Measurements from ENCODE around the gene TSC22D1. TPM values are rescaled to one million over a fixed set of nuclear protein-coding genes. Genes with fewer than 3 reads are reported as not detected.

The TSC22D1 gene
- polyA plus RNA-seq, 1 donor from 2014 or later, result 355 TPM

DNA sequence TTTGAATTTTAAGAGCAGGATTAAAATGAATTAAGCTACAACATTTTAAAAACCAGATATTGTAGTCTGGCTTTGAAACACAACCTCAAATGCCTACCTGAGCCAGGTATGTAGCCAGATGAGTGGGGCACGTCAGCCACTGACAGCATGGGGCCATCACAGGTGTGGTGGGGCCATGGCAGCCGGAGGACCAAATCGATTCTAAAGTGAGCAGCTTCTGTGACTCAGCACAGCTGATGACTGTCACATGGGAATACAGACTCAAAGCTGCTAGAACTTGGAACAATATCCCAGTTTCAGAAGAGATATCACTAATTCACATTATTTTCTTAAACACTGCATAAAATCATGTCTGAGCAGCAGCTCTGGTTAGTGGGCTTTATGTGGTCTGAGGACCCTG lies 149.7 kb downstream of the TSC22D1 start:
- H3K27ac ChIP-seq (ENCODE audit: low read length), result no peak overlapping the region
- no peaks in the 10 kb centered on the region for H3K9me2 ChIP-seq (ENCODE audit: insufficient read depth, low read length)
- H3K27me3 ChIP-seq (ENCODE audit: insufficient read depth, low read depth, low read length), result no peaks in the 10 kb centered on the region

GRCh38 chr13:44425815-44426078 lies 150.4 kb downstream of the TSC22D1 start:
- no peaks in the 10 kb centered on the region for H3K27me3 ChIP-seq (ENCODE audit: insufficient read depth, low read depth, low read length)
- no peaks in the 10 kb centered on the region for H3K9me3 ChIP-seq (ENCODE audit: low read length)
- no peak overlapping the region for H3K4me3 ChIP-seq (ENCODE audit: low read length)
- H3K79me2 ChIP-seq (replicated peaks; ENCODE audit: insufficient read depth, low read length), result no peaks in the 10 kb centered on the region
- no peaks in the 10 kb centered on the region for H3K36me3 ChIP-seq (ENCODE audit: insufficient read depth, low read length)
- TF ChIP-seq MXI1 (conservative IDR thresholded peaks at IDR 0.05; ENCODE audit: poor library complexity, severe bottlenecking), result no peak
- TF ChIP-seq SMC3 (conservative IDR thresholded peaks at IDR 0.05; ENCODE audit: poor library complexity), result no peak
- TF ChIP-seq TAF1 (IDR thresholded peaks at IDR 0.05; ENCODE audit: low read depth), result no peak
- no peak for TF ChIP-seq EZH2 (IDR thresholded peaks at IDR 0.05; ENCODE audit: borderline replicate concordance, insufficient read depth, low read length, poor library complexity, severe bottlenecking)
- TF ChIP-seq RAD21 (conservative IDR thresholded peaks at IDR 0.05), result no peak
- TF ChIP-seq REST (IDR thresholded peaks at IDR 0.05; ENCODE audit: borderline replicate concordance), result no peak
- no peak for TF ChIP-seq EP300 (conservative IDR thresholded peaks at IDR 0.05; ENCODE audit: poor library complexity, severe bottlenecking)
- TF ChIP-seq, protein P1, sequence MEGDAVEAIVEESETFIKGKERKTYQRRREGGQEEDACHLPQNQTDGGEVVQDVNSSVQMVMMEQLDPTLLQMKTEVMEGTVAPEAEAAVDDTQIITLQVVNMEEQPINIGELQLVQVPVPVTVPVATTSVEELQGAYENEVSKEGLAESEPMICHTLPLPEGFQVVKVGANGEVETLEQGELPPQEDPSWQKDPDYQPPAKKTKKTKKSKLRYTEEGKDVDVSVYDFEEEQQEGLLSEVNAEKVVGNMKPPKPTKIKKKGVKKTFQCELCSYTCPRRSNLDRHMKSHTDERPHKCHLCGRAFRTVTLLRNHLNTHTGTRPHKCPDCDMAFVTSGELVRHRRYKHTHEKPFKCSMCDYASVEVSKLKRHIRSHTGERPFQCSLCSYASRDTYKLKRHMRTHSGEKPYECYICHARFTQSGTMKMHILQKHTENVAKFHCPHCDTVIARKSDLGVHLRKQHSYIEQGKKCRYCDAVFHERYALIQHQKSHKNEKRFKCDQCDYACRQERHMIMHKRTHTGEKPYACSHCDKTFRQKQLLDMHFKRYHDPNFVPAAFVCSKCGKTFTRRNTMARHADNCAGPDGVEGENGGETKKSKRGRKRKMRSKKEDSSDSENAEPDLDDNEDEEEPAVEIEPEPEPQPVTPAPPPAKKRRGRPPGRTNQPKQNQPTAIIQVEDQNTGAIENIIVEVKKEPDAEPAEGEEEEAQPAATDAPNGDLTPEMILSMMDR (IDR thresholded peaks at IDR 0.05; ENCODE audit: poor library complexity, severe bottlenecking), result no peak
- TF ChIP-seq POLR2AphosphoS5 (IDR thresholded peaks at IDR 0.05), result no peak
- no peak overlapping the region for H3K27ac ChIP-seq (ENCODE audit: low read length)
- no peak overlapping the region for H3K9ac ChIP-seq (ENCODE audit: low read length)
- H3F3A ChIP-seq (ENCODE audit: insufficient read depth, low read length, poor library complexity, severe bottlenecking), result no peaks in the 10 kb centered on the region
- H2AFZ ChIP-seq (ENCODE audit: low read depth, low read length), result no peak overlapping the region
- no peaks in the 10 kb centered on the region for H4K20me1 ChIP-seq (ENCODE audit: insufficient read depth)
- no peak overlapping the region for H3K4me2 ChIP-seq (ENCODE audit: low read length)
- no peaks in the 10 kb centered on the region for H3K9me2 ChIP-seq (ENCODE audit: insufficient read depth, low read length)

More for the DNA sequence above, 149.7 kb downstream of the TSC22D1 start:
- no peak overlapping the region for H3K4me2 ChIP-seq (ENCODE audit: low read length)
- no peak overlapping the region for H3K9ac ChIP-seq (ENCODE audit: low read length)
- H3K79me2 ChIP-seq (replicated peaks; ENCODE audit: insufficient read depth, low read length), result no peaks in the 10 kb centered on the region
- TF ChIP-seq, protein P1 (IDR thresholded peaks at IDR 0.05; ENCODE audit: poor library complexity, severe bottlenecking), result no peak
- TF ChIP-seq EZH2 (IDR thresholded peaks at IDR 0.05; ENCODE audit: borderline replicate concordance, insufficient read depth, low read length, poor library complexity, severe bottlenecking) (no peak), MXI1 (conservative IDR thresholded peaks at IDR 0.05; ENCODE audit: poor library complexity, severe bottlenecking) (no peak), TAF1 (IDR thresholded peaks at IDR 0.05; ENCODE audit: low read depth) (no peak)
- H3K4me3 ChIP-seq (ENCODE audit: low read length), result no peak overlapping the region
- no peaks in the 10 kb centered on the region for H3K36me3 ChIP-seq (ENCODE audit: insufficient read depth, low read length)
- H3F3A ChIP-seq (ENCODE audit: insufficient read depth, low read length, poor library complexity, severe bottlenecking), result no peaks in the 10 kb centered on the region
- H3K9me3 ChIP-seq (ENCODE audit: low read length), result no peaks in the 10 kb centered on the region
- H4K20me1 ChIP-seq (ENCODE audit: insufficient read depth), result no peaks in the 10 kb centered on the region
- no peak overlapping the region for H2AFZ ChIP-seq (ENCODE audit: low read depth, low read length)

Data from neural cell (in vitro differentiated cells).